ENCODE results near the gene CCDC146.
A peak's percentile ranks its signal among the peaks of the same experiment; 100 is the strongest.
"Not testable (repeated sequence)": the region's sequence is repeated elsewhere in the genome, so short reads cannot be mapped to it uniquely, and the experiment has no call there.

Gene CCDC146

GRCh38 chr7:77128582-77129410 lies 6.4 kb downstream of the CCDC146 start:
- peak; percentile 15 for DNase-seq (ENCODE audit: extremely low spot score)
- POLR2A ChIA-PET = not testable (repeated sequence)
- CTCF ChIA-PET = interaction anchor here (0.6 kb wide), 1 partner anchor 119 kb away, joined by 3 read pairs; no protein-coding TSS in a partner anchor

GRCh38 chr7:77131781-77132180 lies 9.4 kb downstream of the CCDC146 start:
- CTCF ChIA-PET; DNase-seq (ENCODE audit: extremely low spot score); POLR2A ChIA-PET: not testable (repeated sequence)

DNA sequence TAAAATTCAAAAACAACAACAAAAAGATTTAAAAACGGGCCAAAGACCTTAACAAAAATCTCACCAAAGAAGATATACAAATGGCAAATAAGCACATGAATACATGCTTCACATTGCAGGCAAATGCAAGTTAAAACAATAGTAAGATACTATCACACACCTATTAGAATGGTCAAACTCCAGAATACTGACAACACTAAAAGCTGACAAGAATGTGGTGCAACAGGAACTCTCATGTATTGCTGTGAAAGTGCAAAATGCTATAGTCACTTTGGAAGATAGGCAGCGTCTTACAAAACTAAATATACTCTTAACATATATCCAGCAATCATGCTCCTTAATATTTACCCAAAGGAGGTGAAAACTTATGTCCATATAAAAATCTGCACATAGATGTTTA lies 16.3 kb downstream of the CCDC146 start:
- POLR2A ChIA-PET; CTCF ChIA-PET; DNase-seq (ENCODE audit: extremely low spot score): not testable (repeated sequence)

DNA sequence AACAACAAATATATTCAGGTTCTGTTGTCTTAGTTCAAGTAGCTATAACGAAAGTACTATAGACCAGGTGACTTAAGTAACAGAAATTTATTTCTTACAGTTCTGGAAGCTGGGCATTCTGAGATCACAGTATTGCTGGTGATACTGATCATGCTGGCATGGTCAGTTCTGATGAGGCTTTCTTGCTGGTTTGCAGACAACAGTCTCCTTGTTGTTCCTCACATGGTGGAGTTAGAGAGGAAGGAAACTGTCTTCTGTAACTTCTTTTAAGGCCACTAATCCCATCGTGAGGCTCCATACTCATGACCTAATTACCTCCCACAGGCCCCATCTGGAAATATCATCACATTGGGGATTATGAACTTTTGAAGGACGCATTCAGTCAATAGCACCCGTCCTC lies 17.9 kb downstream of the CCDC146 start:
- CTCF ChIA-PET = not testable (repeated sequence)

GRCh38 chr7:77152232-77152631 lies 29.8 kb downstream of the CCDC146 start:
- DNase-seq (ENCODE audit: extremely low spot score); CTCF ChIA-PET; POLR2A ChIA-PET: not testable (repeated sequence)

More for the DNA sequence above, 17.9 kb downstream of the CCDC146 start:
- POLR2A ChIA-PET; DNase-seq (ENCODE audit: extremely low spot score): not testable (repeated sequence)

DNA sequence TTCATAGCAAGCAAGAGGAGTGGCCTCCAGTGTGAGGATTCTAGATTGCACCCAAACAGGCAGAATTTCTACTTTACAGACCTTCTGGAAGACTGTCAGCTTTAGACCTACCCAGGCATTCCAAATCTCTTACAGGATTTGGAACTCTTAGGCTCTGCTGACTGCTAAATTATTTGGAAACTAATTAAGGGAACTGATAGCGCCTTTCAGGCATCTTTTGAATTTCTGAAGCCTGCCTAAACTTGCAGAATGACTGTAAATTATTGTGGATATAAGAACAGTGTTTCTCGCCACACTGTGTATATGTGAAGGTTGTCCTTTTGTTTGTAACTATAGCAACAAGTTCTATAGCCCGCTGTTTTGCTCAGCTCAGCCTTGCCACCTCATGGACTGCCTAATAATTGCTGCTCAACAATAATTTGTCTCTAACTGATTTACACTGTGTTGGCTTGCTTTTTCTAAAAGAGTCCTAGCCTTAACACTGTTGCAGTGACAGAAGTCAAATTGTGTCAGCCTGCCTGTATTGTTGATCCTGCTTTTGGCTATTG lies 32.6 kb downstream of the CCDC146 start:
- DNase-seq (ENCODE audit: extremely low spot score); POLR2A ChIA-PET; CTCF ChIA-PET: not testable (repeated sequence)

- DNase-seq (ENCODE audit: extremely low spot score); CTCF ChIA-PET; POLR2A ChIA-PET: not testable (repeated sequence)
Observed at GRCh38 chr7:77155601-77156377, 33.4 kb downstream of the CCDC146 start.

- CTCF ChIA-PET; POLR2A ChIA-PET; DNase-seq (ENCODE audit: extremely low spot score): not testable (repeated sequence)
Observed at GRCh38 chr7:77157034-77157433, 34.6 kb downstream of the CCDC146 start.

- ChIA-PET POLR2A (no interaction called here), CTCF (no interaction called here)
- TF ChIP-seq, protein P1, sequence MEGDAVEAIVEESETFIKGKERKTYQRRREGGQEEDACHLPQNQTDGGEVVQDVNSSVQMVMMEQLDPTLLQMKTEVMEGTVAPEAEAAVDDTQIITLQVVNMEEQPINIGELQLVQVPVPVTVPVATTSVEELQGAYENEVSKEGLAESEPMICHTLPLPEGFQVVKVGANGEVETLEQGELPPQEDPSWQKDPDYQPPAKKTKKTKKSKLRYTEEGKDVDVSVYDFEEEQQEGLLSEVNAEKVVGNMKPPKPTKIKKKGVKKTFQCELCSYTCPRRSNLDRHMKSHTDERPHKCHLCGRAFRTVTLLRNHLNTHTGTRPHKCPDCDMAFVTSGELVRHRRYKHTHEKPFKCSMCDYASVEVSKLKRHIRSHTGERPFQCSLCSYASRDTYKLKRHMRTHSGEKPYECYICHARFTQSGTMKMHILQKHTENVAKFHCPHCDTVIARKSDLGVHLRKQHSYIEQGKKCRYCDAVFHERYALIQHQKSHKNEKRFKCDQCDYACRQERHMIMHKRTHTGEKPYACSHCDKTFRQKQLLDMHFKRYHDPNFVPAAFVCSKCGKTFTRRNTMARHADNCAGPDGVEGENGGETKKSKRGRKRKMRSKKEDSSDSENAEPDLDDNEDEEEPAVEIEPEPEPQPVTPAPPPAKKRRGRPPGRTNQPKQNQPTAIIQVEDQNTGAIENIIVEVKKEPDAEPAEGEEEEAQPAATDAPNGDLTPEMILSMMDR (IDR thresholded peaks at IDR 0.05; ENCODE audit: control extremely low read depth, extremely low read depth, low read depth, missing control alignments) = no peak
- no peak for DNase-seq (ENCODE audit: extremely low spot score)
Observed at GRCh38 chr7:77157446-77157845, 35.0 kb downstream of the CCDC146 start.

- POLR2A ChIA-PET; DNase-seq (ENCODE audit: extremely low spot score): not testable (repeated sequence)
- CTCF ChIA-PET = interaction anchor here (0.9 kb wide), 1 partner anchor 34 kb away, joined by 3 read pairs; no protein-coding TSS in a partner anchor
Observed at GRCh38 chr7:77171073-77171472, 48.7 kb downstream of the CCDC146 start.

- DNase-seq (ENCODE audit: extremely low spot score); POLR2A ChIA-PET; CTCF ChIA-PET: not testable (repeated sequence)
Observed at GRCh38 chr7:77172437-77173172, 50.2 kb downstream of the CCDC146 start.

DNA sequence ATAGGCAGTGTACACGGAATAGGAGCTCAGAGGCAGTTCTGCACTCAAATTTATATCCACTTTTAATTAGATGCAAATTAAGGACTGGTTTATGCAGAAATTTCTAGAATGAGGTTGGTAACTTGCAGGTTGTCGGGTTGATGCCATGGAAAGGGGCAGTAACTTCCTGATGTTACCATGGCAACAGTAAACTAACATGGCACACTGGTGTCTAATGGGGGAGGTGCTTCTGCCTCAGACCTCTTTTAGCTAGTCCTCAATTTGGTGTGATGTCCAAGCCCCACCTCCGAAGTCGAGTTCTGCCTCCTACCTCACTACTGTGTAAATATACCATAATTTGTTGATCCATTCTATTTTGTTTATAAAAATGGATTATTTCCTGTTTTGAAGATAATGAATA lies 52.0 kb downstream of the CCDC146 start:
- CTCF ChIA-PET; POLR2A ChIA-PET; DNase-seq (ENCODE audit: extremely low spot score): not testable (repeated sequence)

DNA sequence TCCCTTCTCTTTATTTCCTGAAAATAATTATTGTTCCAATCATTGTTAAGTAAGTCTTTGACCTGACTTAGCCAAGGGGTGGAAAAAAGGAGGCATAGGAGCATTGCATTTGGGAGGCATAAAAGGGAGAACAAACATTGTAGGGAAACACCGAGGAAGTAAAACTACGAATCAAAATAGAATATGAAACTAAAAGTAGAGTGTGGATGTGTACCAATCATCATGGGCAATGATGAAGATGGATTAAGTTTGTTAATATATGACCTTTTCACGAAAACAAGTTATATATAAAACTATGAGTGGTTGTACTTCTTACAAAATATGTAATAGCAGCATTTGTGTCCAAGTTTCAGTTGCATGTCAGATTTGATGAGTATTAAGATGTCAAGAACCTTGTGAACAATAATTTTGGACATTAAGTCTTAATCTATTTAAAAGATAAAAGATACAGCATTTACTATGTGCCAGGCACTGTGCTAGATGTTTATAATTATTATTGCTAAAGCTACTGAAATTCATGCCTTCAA lies 52.9 kb downstream of the CCDC146 start:
- DNase-seq (ENCODE audit: extremely low spot score); POLR2A ChIA-PET; CTCF ChIA-PET: not testable (repeated sequence)

GRCh38 chr7:77177321-77177904 lies 55.0 kb downstream of the CCDC146 start:
- DNase-seq (ENCODE audit: extremely low spot score); POLR2A ChIA-PET; CTCF ChIA-PET: not testable (repeated sequence)

GRCh38 chr7:77178024-77178423 lies 55.6 kb downstream of the CCDC146 start:
- DNase-seq (ENCODE audit: extremely low spot score); CTCF ChIA-PET; POLR2A ChIA-PET: not testable (repeated sequence)

Data from GM10248 (cell line).